Measurements from ENCODE around the gene DCAF8L2.
"Not testable (repeated sequence)": the region's sequence is repeated elsewhere in the genome, so short reads cannot be mapped to it uniquely, and the experiment has no call there.

DCAF8L2 gene

DNA sequence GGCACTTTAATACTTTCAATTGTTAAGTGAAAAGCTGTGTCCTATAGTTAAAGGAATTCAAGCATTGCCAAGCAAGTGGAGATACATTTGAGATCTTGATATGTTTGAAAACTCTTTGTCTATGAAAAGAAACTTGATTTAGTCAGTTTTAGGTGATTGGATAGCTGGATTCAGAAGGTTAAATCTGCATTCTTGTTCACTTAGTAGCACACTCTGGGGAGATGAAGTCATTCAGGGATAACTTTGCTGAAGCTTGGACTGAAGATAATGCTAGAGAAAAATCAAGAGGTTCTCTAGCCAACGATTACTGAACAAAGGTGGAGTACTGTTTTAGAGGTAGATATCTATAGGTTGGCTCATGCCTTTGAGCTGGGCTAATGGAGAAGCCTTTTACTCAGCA is 90.6 kb downstream of the DCAF8L2 start:
- DNase-seq = no peak

DNA sequence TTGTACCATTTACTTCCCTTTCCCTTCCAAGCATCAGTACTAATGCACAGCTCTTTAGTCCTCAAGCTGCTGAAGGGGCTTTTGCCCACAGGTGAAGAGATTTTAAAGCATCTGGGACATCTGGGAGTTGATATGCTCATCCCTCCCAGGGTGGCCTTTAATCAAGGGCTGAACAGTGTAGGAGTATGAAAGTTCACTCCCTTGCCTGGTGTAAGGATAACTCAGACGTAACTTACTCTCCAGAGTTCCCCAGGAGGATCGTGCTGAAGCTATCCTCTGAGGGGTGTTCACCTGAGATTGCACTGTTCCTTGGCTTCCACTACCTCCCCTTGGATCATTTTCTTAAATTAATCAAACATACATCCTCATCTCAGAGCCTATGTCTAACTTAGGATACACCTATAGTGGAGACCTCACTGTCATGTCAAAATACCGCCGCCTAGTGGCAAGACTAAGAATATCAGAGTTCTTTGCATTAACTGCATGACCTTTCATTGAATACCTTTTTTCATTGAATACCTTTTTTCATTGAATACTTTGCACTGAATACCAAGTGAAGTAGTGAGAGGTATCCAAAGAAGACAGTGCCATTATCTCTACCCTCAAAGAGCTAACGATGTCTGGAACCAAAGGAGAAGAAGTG is 93.5 kb downstream of the DCAF8L2 start:
- not testable (repeated sequence) for DNase-seq

DNA sequence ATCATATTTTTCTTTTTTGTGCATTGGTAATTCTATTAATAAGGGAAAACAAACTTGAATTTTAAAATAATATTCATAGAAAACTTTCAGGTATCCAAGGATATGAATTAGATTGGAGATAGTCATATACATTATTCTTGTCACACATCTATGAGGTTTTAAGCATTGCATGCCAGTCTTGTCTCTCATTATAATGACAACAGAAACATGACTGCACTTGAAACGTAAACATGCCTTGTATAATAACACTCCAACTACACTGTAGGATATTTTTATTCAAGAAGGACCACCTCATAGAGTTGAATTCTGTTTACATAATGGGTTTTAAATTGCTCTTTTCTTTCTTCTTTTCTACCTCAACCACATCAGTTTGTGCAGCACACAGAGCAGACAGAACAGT is 104.5 kb downstream of the DCAF8L2 start:
- DNase-seq = no peak

DNA sequence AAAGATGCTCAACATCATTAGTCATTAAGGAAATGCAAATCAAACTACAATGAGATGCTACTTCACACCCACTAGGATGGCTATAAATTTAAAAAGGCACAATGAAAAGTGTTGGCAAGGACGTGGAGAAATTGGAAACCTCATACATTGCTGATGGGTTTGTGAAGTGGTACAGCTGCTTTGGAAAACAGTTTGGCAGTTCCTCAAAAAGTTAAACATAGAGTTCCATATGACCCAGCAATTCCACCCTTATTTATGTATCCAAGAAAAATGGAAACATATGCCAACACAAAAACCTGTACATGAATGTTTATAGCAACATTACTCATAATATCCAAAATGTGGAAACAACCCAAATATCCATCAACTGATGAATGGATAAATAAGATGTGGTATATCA is 116.4 kb downstream of the DCAF8L2 start:
- no peak for DNase-seq

DNA sequence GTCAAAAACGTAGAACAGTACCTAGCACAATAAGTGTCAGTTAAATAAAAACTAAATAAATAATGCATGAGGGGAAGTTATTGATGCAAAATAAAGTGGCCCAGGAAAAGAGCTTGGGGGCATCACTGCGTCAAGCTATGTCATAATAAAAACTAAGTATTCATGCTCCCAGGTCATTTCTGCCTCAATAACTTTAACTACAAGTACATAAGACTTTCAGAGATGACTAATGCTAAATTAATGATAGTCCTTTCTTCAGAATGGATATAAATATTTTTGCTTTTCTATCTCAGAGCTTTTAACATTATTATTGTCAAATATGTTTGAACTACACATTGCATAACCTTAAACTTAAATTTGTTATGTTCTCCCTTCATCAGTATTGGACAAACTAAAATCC is 125.5 kb downstream of the DCAF8L2 start:
- no peak for DNase-seq

DNA sequence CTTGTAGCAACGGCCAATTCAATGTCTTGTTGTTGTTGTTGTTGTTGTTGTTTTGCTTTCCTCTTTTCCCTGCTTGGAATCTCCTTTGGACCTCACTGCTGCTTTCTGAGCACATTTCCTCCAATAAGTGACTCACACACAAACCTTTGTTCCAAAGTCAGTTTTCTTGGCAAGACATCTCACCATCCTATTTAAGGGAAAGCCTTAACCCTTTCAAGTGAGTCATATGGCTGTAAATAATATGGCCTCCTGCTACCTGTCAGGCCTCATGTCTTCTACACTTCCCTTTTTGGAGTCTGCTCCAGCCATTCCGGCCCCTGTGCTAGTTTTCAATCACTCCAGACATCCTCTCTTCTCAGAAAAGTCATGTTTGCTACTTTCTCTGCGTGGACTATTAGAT is 138.1 kb downstream of the DCAF8L2 start:
- no peak for DNase-seq

DNA sequence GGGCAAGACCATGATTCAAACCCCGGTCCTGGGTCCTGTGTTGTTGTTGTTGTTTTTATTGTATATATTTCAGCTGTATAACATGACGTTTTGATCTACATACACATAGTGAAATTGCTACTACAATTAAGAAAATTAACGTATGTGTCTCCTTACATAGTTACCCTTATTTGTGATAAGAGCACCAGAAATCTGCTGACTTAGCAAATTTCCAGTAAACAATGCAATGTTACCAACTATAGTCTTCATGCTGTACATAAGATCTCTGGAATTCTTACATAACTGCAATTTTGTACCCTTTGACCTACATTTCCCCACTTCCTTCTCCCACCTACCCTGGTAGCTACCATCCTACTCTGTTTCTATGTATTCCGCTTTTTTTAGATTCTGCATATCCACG is 141.8 kb downstream of the DCAF8L2 start:
- no peak for DNase-seq

DNA sequence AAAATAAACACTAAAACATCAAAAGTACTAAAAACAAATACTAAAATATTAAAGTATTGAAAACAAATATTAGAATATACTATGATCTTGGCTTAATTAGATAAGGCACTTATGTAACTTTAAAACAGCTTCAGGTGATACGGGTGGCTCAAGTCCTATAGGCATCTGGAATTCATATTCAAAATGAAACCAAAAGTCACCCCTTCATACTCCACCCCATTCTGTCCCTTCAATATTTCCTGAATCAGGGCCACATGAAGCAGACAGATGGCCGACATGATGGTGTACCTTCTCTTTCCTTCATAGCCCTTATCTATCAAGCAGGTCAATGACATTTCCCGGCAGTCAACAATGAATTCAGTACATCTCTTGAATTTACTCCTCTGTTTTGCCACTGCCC is 145.8 kb downstream of the DCAF8L2 start:
- no peak for DNase-seq

DNA sequence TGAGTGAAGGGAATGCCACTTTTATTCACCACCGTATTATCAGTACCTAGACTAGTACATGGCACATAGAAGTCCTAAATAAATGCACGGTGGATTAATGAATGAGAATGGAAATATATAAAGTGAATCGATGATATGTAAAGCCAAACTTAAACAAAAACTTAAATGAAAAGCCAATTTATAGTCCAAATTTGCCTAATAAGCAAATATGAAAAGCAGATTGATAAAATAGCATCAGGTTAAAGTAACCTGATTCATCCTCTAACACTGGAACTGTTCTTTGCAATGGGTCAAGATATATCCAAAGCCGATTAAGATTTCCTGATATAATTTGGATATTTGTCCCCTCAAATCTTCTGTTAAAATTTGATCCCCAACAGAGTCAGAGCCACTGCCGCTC is 150.8 kb downstream of the DCAF8L2 start:
- DNase-seq = no peak

DNA sequence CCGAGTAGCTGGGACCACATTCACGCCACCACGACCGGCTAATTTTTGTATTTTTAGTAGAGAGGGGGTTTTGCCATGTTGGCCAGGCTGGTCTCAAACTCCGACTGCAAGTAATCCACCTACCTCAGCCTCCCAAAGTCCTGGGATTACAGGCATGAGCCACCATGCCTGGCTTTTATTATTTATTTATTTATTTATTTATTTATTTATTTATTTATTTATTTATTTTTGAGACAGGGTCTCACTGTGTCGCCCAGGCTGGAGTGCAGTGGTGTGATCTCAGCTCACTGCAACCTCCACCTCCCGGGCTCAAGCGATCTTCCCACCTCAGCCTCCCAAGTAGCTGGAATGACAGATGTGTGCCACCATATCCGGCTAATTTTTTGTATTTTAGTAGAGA is 153.4 kb downstream of the DCAF8L2 start:
- not testable (repeated sequence) for DNase-seq

DNA sequence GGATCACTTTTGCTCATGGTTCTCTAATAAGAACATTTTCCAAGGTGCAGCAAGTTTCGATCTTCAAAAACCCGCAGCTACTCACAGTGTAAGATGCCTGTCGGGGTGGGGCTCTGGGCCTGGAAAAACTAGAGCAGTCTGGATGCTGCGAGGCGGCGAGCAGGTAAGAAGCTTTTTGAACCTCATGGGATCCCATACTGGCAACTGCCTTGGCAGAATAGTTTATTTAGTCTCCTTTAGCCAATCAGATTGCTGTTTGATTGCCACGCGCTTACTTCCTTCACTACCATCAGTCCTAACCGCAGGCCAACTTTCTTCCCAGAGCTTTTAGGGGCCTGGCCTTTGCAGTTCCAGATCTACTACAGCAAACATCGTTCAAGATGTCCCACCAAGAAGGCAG is 156.4 kb downstream of the DCAF8L2 start:
- no peak for DNase-seq

DNA sequence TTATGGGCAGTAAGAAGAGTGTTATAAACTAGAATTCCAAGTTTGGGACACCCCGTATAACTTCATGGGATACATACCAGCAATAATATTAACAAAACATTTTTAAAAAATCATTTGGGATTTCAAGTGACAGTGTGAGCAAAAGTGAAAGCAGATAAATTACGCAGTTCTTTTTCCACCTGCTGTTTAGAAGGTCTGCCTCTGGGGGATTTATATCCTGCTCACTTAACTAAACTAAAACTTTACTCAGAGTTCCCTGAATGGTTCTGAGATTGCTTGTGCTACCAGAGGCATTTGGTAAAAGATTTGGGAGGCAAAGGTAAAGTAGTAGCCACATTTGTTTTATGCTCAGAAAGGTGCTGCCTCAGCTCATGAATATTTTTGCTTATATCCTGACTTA is 160.2 kb downstream of the DCAF8L2 start:
- not testable (repeated sequence) for DNase-seq

DNA sequence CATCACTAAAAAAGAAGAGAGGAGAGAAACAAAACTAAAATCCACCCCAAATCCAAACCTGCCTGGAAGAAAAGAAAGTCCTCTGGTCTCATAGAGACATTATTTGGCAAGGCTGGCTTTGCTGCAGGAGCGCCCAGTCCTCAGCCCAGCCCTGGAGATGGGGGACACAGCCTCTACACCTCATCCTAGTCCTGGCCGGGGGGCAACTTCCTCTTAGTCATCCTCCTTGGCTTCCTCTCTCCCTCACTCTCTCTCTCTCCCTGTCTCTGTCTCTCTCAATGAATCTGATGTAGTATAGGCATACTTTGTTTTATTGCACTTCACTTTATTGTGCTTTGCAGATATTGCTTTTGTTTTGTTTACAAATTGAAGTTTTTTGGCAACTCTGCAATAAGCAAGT is 161.8 kb downstream of the DCAF8L2 start:
- DNase-seq = no peak

DNA sequence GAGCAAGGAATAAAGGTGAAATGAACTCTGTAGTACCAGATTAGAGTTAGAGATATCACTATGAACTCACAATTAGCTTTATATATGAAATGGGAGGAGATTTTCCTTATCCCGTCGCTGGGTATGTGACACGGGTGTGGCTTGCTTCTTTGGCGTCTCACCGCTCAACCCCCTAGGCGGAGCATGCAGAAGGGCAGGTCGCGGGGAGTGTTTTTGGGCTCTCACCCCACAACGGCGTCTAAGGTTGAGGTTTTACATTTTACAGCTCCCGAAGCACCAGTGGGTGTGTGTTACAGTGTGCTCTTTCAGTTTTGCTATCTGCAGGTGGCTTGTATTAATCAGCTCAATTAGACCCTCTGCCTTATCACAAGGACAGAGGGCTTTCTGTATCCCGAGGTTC is 175.6 kb downstream of the DCAF8L2 start:
- DNase-seq = no peak

DNA sequence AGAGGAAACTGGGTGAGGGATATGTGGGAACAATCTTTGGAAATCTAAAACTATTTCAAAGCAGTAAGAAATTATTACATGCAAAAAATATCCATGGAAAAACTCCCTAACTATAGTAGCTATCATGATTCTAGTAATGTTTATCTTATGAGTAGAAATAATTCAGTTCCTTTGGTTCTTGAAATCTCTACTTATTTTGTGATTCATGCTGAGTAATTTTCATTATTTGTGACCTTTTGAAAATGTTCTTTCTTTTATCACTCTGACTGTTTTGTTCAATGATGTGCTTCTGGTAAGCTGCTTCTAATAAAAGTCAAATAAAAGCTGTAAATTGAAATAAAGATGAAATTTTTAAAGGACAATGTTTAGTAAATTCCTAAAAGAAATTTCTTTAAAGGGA is 177.2 kb downstream of the DCAF8L2 start:
- DNase-seq = no peak

DNA sequence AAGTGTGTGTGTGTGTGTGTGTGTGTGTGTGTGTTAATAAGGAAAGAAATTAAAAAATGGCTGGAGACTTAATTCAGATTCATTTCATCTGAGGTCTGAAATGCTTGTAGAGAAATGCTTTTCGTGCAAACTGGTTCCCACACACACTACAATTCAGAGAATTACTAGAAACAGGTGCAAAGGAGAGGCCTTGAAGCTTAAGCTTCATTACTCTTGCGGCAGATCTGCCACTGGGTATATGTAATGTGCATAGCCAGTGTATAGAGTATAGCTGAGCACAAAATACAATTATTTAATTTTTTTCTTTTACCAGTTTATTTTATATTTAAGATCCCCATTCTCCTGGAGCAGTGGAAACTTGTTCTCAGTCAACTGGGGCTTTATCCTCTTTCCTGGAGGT is 185.8 kb downstream of the DCAF8L2 start:
- no peak for DNase-seq

DNA sequence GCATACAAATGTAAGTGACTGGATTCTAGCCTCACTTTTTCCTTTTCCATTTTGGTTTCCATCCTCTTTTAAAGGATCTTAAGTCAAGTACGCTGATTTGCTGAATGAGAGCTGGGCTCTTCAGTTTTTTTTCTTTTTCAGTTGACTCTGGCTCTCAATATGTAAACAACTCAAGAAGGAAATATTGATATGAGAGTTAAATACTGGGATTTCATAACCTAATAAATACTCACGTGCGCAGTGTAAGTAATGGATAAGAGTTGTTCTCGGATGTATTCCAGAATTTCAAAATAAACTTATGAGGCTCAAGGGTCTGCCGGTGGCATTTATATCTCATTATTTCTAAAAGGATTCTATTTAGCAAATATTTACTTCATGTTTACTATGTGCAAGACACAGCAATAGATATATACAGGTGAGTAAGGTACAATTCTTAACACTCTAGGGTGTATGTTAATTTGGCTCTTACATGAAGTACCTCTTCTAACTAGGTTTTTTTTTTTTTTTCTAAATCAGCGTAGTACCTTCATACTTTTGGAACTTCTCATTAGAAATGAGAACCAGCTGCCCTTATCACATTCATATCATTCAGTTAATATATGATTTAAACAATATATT is 206.6 kb downstream of the DCAF8L2 start:
- no peak for DNase-seq

DNA sequence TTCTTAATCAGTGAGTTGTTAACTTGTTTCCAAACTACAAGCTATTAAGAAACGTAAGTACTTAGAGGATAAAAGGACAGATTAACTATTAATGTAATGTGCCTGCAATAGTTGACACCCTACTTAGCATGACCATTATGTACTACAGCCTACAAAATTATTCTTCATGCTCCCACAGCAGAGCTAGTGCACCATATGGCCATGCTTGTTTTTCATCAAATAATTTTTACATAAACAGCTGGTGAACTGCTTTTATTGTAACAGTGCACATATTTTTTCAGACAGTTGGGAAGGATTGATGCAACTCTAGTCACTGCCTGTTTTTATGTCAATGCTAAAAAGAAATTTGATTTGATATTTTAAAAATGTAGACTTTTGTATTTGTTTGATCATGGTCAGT is 207.4 kb downstream of the DCAF8L2 start:
- DNase-seq = no peak

Data from NCI-H2227 treated with DMSO at 0.1 percent for 48 hours (cell line).